ENCODE measurements around the gene EPHA4.

EPHA4 gene

GRCh38 chr2:221467610-221468009 lies 104.5 kb downstream of the EPHA4 start:
- no peak for DNase-seq

GRCh38 chr2:221466744-221467143 lies 105.4 kb downstream of the EPHA4 start:
- no peak for DNase-seq

- no peak for DNase-seq
These were observed 106.3 kb downstream of the EPHA4 start for GRCh38 chr2:221465776-221466175.

- no peak for DNase-seq
These were observed 107.1 kb downstream of the EPHA4 start for GRCh38 chr2:221464971-221465370.

GRCh38 chr2:221463241-221463896 lies 108.7 kb downstream of the EPHA4 start:
- no peak for DNase-seq

GRCh38 chr2:221461901-221462300 lies 110.2 kb downstream of the EPHA4 start:
- no peak for DNase-seq

GRCh38 chr2:221460136-221460535 lies 112.0 kb downstream of the EPHA4 start:
- no peak for DNase-seq

- no peak for DNase-seq
These were observed 113.5 kb downstream of the EPHA4 start for GRCh38 chr2:221458578-221458977.

- DNase-seq, result no peak
These were observed 116.9 kb downstream of the EPHA4 start for GRCh38 chr2:221455214-221455613.

GRCh38 chr2:221454459-221455105 lies 117.5 kb downstream of the EPHA4 start:
- no peak for DNase-seq

- no peak for DNase-seq
These were observed 120.0 kb downstream of the EPHA4 start for GRCh38 chr2:221451862-221452788.

GRCh38 chr2:221450280-221450679 lies 121.8 kb downstream of the EPHA4 start:
- DNase-seq, result no peak

- DNase-seq, result no peak
These were observed 122.7 kb downstream of the EPHA4 start for GRCh38 chr2:221449406-221449805.

GRCh38 chr2:221448844-221449390 lies 123.2 kb downstream of the EPHA4 start:
- no peak for DNase-seq

GRCh38 chr2:221448057-221448843 lies 123.9 kb downstream of the EPHA4 start:
- DNase-seq, result no peak

GRCh38 chr2:221447310-221447709 lies 124.8 kb downstream of the EPHA4 start:
- no peak for DNase-seq

GRCh38 chr2:221446140-221446539 lies 126.0 kb downstream of the EPHA4 start:
- no peak for DNase-seq

GRCh38 chr2:221444106-221444505 lies 128.0 kb downstream of the EPHA4 start:
- DNase-seq, result no peak

GRCh38 chr2:221443645-221444044 lies 128.5 kb downstream of the EPHA4 start:
- DNase-seq, result no peak

GRCh38 chr2:221442128-221442527 lies 130.0 kb downstream of the EPHA4 start:
- no peak for DNase-seq

- DNase-seq, result no peak
These were observed 132.2 kb downstream of the EPHA4 start for GRCh38 chr2:221439761-221440479.

- DNase-seq, result no peak
These were observed 135.0 kb downstream of the EPHA4 start for GRCh38 chr2:221437056-221437455.
